GM21825 (cell line): ENCODE data around the gene FOSL2.

Experiments
- ATAC-seq: cut with Tn5 transposase; IDR thresholded peaks from one replicate; pipeline ENCODE4 v1.9.1; 2021; ENCODE audit warnings: mild to moderate bottlenecking, moderate library complexity; ENCODE audit not compliant: unreplicated experiment

The FOSL2 gene

GRCh38 chr2:28408764-28409599 lies 16.3 kb downstream of the FOSL2 start:
- no peak for ATAC-seq

DNA sequence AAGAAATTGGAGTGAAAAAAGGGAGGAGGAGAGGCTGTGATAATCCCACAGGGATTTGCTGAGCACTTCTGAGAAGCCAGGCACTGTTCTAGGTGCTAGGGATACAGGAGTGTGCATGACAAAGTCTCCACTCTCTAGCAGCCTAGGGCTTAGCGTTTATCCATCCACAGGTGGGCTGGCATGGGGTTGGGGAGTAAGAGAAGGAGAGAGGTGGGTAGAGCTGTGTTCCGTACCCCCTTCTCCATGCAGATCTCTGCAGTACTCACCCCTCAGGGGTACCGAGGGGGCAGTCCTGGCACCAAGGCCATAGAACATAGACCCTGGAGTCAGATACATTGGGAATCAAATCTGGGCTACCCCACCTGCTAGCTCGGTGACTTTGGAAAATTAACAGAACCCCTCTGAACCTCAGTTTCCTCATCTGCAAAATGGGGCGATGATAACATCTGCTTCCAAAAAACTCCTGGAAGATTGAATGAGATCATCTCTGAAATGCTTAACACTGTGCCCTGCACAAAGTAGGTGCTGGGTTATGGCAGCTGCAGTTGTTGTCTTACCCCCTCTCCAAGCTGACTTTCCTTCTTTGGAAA lies 18.6 kb downstream of the FOSL2 start:
- ATAC-seq = no peak

DNA sequence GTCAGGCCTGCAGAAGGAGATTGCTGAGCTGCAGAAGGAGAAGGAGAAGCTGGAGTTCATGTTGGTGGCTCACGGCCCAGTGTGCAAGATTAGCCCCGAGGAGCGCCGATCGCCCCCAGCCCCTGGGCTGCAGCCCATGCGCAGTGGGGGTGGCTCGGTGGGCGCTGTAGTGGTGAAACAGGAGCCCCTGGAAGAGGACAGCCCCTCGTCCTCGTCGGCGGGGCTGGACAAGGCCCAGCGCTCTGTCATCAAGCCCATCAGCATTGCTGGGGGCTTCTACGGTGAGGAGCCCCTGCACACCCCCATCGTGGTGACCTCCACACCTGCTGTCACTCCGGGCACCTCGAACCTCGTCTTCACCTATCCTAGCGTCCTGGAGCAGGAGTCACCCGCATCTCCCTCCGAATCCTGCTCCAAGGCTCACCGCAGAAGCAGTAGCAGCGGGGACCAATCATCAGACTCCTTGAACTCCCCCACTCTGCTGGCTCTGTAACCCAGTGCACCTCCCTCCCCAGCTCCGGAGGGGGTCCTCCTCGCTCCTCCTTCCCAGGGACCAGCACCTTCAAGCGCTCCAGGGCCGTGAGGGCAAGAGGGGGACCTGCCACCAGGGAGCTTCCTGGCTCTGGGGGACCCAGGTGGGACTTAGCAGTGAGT lies 19.4 kb downstream of the FOSL2 start:
- ATAC-seq = no peak

DNA sequence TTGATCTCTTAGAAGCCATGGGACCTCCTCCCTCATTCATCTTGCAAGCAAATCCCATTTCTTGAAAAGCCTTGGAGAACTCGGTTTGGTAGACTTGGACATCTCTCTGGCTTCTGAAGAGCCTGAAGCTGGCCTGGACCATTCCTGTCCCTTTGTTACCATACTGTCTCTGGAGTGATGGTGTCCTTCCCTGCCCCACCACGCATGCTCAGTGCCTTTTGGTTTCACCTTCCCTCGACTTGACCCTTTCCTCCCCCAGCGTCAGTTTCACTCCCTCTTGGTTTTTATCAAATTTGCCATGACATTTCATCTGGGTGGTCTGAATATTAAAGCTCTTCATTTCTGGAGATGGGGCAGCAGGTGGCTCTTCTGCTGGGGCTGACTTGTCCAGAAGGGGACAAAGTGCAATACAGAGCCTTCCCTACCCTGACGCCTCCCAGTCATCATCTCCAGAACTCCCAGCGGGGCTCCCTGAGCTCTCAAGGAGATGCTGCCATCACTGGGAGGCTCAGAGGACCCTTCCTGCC lies 20.0 kb downstream of the FOSL2 start:
- ATAC-seq = no peak

DNA sequence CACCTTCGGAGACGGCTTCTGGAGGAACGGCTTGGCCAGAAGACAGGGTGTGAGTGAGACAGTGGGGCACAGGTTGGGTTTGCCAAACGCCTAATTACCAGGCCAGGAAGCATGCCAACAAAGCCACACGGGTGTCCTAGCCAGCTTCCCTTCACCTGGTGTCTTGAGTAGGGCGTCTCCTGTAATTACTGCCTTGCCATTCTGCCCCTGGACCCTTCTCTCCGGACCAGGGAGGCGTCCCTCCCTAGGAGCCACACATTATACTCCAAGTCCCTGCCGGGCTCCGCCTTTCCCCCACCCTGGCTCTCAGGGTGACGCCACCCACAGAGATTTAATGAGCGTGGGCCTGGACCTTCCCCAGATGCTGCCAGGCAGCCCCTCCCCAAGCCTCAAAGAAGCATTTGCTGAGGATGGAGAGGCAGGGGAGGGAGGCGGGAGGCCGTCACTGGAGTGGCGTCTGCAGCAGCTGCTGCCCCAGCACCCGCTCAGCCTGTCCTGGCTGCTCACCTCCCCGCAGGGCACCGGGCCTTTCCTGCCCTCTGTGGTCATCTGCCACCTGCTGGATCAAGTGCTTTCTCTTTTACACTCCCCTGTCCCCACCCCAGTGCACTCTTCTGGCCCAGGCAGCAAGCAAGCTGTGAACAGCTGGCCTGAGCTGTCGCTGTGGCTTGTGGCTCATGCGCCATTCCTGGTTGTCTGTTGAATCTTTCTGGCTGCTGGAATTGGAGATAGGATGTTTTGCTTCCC lies 20.7 kb downstream of the FOSL2 start:
- ATAC-seq = no peak

DNA sequence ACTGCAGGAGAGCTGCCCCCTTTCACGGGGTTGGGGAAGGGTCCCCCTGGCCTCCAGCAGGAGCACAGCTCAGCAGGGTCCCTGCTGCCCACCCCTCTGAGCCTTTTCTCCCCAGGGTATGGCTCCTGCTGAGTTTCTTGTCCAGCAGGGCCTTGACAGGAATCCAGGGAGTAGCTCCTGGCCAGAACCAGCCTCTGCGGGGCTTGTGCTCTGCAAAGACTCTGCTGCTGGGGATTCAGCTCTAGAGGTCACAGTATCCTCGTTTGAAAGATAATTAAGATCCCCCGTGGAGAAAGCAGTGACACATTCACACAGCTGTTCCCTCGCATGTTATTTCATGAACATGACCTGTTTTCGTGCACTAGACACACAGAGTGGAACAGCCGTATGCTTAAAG lies 21.2 kb downstream of the FOSL2 start:
- ATAC-seq = no peak

- ATAC-seq = no peak
These were observed 21.9 kb downstream of the FOSL2 start for GRCh38 chr2:28414583-28414982.

DNA sequence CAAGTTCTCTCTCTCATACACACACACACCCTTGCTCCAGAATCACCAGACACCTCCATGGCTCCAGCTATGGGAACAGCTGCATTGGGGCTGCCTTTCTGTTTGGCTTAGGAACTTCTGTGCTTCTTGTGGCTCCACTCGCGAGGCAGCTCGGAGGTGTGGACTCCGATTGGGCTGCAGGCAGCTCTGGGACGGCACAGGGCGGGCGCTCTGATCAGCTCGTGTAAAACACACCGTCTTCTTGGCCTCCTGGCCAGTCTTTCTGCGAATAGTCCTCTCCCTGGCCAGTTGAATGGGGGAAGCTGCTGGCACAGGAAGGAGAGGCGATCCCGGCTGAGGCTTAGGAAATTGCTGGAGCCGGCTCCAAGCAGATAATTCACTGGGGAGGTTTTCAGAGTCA lies 22.4 kb downstream of the FOSL2 start:
- ATAC-seq = no peak

DNA sequence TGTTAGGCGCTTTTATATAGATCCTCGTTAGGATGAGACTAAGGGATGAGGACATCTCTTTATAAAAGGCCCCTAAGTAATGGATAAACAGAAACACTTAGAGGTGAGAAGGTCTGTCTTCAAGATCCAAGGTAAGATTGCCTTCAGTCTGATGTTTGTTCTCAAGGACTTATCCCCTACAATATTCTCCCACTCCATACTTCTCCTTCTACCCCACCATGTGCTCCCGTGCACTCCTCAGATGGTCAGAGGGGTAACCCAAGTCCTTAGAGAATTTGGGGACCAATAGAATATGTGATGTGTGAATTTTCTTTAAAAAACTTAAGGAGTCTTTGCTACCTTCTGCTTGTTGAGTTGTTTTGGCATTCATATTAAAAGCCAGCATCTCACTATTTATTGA lies 23.1 kb downstream of the FOSL2 start:
- no peak for ATAC-seq

DNA sequence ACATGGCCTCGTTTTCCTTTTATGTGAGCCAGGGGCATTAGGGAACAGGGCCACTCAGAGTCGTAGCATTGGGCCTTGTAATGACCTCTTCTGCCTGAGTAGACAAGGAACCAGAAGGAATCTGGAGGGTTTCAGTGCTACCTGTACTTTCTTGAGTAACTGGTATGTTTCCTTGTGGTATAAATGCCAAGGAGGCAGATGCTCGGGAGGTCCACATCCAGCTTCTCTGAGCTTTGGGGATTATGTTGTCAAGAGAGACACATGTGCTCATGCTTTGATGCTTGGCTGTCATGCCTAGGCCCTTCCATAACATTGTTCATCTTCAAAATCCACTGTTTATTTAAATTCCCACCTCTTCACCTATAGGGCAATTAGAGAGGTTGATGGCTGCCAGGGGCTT lies 26.3 kb downstream of the FOSL2 start:
- ATAC-seq = no peak

DNA sequence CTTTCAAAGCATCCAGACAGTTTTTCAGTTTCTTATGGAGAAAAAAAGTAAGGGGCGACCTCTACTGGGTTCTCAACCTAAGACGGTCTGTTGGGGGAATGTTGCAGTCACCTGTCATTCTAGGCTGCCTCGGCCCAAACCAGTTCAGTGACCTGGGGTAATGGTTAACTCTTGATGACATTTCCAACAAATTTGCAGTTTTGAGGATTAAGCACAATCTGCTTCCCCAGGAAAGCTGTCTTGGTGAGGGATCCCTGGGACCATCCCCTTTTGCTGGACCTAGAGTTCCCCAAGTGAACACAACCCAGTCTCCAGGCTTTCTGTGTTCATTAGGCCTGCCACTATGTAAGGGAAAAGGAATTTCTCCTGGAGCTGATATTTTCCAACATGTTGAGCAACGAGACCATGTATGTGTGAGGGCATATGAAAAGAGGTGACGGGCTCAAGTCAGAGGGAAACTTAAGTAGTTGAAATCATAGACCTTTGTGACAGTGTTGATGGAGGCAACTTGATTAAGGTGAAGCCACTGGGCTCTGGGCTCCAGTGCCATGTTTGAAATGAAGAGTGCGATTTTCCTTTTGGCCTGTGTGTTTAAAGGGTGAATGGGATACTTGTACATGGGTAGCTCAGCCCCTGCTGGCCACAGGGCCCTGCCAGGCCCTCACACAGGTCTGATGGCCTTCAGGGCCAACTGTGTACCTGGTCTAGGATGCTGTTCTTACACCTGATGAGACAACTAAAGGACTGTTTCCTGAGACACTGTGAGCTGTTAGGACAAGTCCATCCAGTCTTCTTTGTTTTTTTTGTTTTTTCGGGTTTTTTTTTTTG lies 27.0 kb downstream of the FOSL2 start:
- no peak for ATAC-seq

- ATAC-seq = no peak
These were observed 28.1 kb downstream of the FOSL2 start for GRCh38 chr2:28420722-28421121.

DNA sequence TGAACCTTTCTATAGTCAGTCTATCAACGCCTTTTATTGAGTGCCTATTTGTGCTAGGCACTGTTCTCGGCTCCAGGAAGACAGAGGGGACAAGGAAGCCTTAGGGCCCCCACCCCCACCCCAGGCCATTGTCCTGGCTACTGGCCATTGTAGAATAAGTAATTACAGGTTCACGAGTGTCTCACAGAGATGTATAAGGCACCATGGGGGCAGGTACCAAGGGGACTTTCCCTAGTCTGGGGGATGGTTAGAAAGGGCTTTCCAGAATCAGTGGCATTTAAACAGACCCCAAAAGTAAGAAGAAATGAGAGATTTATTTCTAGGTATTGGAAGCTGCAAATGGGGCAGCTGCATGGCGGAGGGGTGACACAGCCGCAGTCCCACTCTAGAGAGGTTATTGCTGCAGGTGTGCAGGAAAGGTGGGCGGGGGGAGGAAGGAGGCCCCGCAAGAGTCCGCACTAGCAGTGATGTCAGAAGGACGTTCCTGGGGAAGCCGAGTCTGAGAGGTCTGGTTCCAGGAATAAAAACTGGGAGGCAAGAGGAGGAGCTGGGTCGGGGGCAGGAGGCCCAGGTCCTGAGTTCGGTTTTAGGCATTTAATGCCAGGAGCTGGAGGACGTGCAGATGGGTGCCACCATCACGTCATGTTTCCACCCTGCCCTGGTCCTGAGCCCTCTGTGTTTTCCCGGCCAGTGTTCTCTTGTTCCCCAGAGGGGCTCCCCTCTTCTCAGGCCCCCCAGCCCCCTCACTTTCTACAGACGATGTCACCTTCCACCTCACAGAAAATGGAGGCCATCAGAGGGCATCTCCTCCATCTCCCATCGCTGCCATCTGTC lies 30.5 kb downstream of the FOSL2 start:
- no peak for ATAC-seq

DNA sequence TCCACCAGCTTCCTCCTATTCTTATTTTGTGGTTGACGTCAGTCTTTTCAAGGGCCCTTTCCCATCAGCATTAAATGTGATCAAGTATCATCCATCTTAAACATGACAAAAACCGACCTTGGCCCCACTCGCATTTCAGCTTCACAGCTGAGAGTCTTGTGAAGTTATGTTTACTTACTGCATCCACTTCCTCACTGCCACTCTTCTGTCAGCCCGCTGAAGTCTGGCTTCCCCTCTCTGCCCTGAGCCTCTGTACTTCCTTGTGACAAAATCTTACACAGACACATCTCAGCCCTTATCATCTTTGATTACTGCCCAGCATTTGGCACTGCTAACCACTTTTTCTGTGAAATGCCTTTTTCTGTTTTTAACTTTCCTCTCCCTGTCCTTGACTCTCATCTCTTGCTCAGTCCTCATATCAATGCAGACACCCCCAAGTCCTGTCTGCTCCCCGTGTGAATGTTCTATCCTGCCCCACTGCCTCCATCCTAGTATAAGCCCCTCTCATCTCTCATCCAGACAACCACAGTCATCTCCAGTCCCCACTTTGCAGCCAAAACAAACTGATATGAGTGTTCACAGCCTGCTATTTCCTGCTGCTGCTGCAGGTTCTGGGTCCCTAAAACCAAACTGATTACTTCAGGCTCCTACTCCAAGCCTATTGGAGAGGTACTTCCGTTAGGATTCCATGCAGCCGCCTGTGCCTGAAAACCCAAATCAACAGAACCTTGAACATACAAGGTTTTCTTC lies 31.4 kb downstream of the FOSL2 start:
- ATAC-seq = no peak

- ATAC-seq = no peak
These were observed 32.3 kb downstream of the FOSL2 start for GRCh38 chr2:28424799-28425463.

GRCh38 chr2:28425464-28425835 lies 32.8 kb downstream of the FOSL2 start:
- ATAC-seq = no peak

DNA sequence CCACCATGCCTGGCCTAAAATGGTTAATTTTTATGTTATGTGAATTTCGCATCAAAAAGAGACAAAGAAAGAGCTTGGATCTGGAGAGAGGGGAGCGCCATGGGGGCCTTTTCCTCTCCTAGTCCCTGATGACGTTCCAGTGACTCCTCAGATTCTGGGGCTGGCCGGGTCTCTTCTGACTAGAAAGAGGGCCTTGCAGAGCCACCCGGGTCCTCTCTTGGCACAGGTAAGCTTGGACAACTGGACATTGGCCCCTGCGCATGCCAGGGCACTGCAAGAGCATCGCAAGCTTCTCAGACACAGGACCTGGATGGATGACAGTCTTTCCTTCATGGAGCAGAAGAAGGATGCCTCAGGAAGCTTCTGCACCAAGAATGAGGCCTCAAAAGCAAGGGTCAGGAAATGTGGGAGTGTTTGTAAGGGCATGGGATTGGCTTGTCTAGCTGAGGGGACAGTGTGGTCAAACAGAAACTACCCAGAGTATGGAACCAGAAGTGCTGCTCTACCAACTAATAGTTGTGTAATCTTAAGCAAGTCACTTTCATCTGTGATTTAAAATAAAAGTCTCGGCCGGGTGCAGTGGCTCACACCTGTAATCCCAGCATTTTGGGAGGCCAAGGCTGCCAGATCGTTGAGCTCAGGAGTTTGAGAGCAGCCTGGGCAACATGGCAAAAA lies 35.2 kb downstream of the FOSL2 start:
- no peak for ATAC-seq

- ATAC-seq = no peak
These were observed 35.8 kb downstream of the FOSL2 start for GRCh38 chr2:28428486-28428885.
